ENCODE results near the gene ANKRD1.
A peak's percentile ranks its signal among the peaks of the same experiment; 100 is the strongest.
"Not testable (repeated sequence)": the region's sequence is repeated elsewhere in the genome, so short reads cannot be mapped to it uniquely, and the experiment has no call there.

Gene ANKRD1

GRCh38 chr10:90947030-90947960 is 26.4 kb upstream of the ANKRD1 start:
- Mint-ChIP-seq H3K9me3 (no peaks in the 10 kb centered on the region), H3K4me1 (peaks cover 17% of the 10 kb centered on the region), H3K27ac (peak overlapping the region; percentile 56), H3K4me3 (no peak overlapping the region), H3K36me3 (no peaks in the 10 kb centered on the region), H3K27me3 (no peaks in the 10 kb centered on the region)
- CTCF ChIA-PET = interaction anchor here (0.8 to 3.6 kb wide), 5 partner anchors 23 to 197 kb away, joined by 3 to 26 read pairs (median 6); no protein-coding TSS in a partner anchor
- DNase-seq = peak; percentile 25

- Mint-ChIP-seq H3K27me3 (no peaks in the 10 kb centered on the region), H3K4me1 (peaks cover 17% of the 10 kb centered on the region), H3K27ac (peak overlapping the region; percentile 7), H3K9me3 (no peaks in the 10 kb centered on the region), H3K36me3 (no peaks in the 10 kb centered on the region), H3K4me3 (no peak overlapping the region)
- DNase-seq = no peak
- CTCF ChIA-PET = interaction anchor here (1.2 to 3.6 kb wide), 2 partner anchors 34 to 66 kb away, joined by 3 to 26 read pairs; no protein-coding TSS in a partner anchor
These were observed 24.7 kb upstream of the ANKRD1 start for GRCh38 chr10:90945491-90946070.

- DNase-seq = no peak
- peaks cover 17% of the 10 kb centered on the region for H3K4me1 Mint-ChIP-seq
- H3K27ac Mint-ChIP-seq = no peak overlapping the region
- peaks cover 3% of the 10 kb centered on the region for H3K27me3 Mint-ChIP-seq
- no peak overlapping the region for H3K4me3 Mint-ChIP-seq
- H3K36me3 Mint-ChIP-seq = no peaks in the 10 kb centered on the region
- CTCF ChIA-PET = interaction anchor here (3.6 kb wide), 1 partner anchor 33 kb away, joined by 26 read pairs; no protein-coding TSS in a partner anchor
- H3K9me3 Mint-ChIP-seq = no peaks in the 10 kb centered on the region
These were observed 23.9 kb upstream of the ANKRD1 start for GRCh38 chr10:90944749-90945148.

- not testable (repeated sequence) for H3K36me3 Mint-ChIP-seq, H3K9me3 Mint-ChIP-seq, H3K4me3 Mint-ChIP-seq, H3K27ac Mint-ChIP-seq, DNase-seq, H3K27me3 Mint-ChIP-seq
- peaks cover 17% of the 10 kb centered on the region for H3K4me1 Mint-ChIP-seq
- CTCF ChIA-PET = interaction anchor here (1.5 kb wide), 1 partner anchor 32 kb away, joined by 7 read pairs; no protein-coding TSS in a partner anchor
These were observed 22.1 kb upstream of the ANKRD1 start for GRCh38 chr10:90942980-90943379.

GRCh38 chr10:90939648-90940047 is 18.8 kb upstream of the ANKRD1 start:
- Mint-ChIP-seq H3K9me3 (no peaks in the 10 kb centered on the region), H3K36me3 (no peaks in the 10 kb centered on the region), H3K4me1 (peaks cover 6% of the 10 kb centered on the region), H3K27me3 (peaks cover 4% of the 10 kb centered on the region), H3K27ac (no peak overlapping the region), H3K4me3 (no peak overlapping the region)
- CTCF ChIA-PET = no interaction called here
- DNase-seq = no peak

- DNase-seq = no peak
- CTCF ChIA-PET = interaction anchor here (1.0 kb wide), 1 partner anchor 67 kb away, joined by 3 read pairs; no protein-coding TSS in a partner anchor
- Mint-ChIP-seq H3K4me1 (peaks cover 6% of the 10 kb centered on the region), H3K4me3 (no peak overlapping the region), H3K27me3 (peaks cover 4% of the 10 kb centered on the region), H3K9me3 (no peaks in the 10 kb centered on the region), H3K36me3 (no peaks in the 10 kb centered on the region), H3K27ac (no peak overlapping the region)
These were observed 18.2 kb upstream of the ANKRD1 start for GRCh38 chr10:90939116-90939515.

- Mint-ChIP-seq H3K4me1 (peaks cover 6% of the 10 kb centered on the region), H3K27ac (no peak overlapping the region), H3K9me3 (no peaks in the 10 kb centered on the region), H3K36me3 (no peaks in the 10 kb centered on the region), H3K4me3 (no peak overlapping the region), H3K27me3 (peaks cover 4% of the 10 kb centered on the region)
- CTCF ChIA-PET = interaction anchor here (1.0 to 1.8 kb wide), 3 partner anchors 26 to 69 kb away, joined by 3 to 5 read pairs (median 3); no protein-coding TSS in a partner anchor
- DNase-seq = no peak
These were observed 16.9 kb upstream of the ANKRD1 start for GRCh38 chr10:90937645-90938258.

GRCh38 chr10:90936276-90936659 is 15.4 kb upstream of the ANKRD1 start:
- no peaks in the 10 kb centered on the region for H3K36me3 Mint-ChIP-seq
- CTCF ChIA-PET = interaction anchor here (1.1 to 1.6 kb wide), 2 partner anchors 25 to 69 kb away, joined by 3 to 6 read pairs; no protein-coding TSS in a partner anchor
- peaks cover 6% of the 10 kb centered on the region for H3K4me1 Mint-ChIP-seq
- H3K4me3 Mint-ChIP-seq = no peak overlapping the region
- H3K27ac Mint-ChIP-seq = no peak overlapping the region
- no peaks in the 10 kb centered on the region for H3K9me3 Mint-ChIP-seq
- DNase-seq = no peak
- peaks cover 7% of the 10 kb centered on the region for H3K27me3 Mint-ChIP-seq

GRCh38 chr10:90935581-90936275 is 14.8 kb upstream of the ANKRD1 start:
- CTCF ChIA-PET = interaction anchor here (1.6 kb wide), 1 partner anchor 24 kb away, joined by 6 read pairs; no protein-coding TSS in a partner anchor
- Mint-ChIP-seq H3K27me3 (peaks cover 13% of the 10 kb centered on the region), H3K27ac (no peak overlapping the region)

GRCh38 chr10:90930971-90931871 is 10.3 kb upstream of the ANKRD1 start:
- CTCF ChIA-PET = interaction anchor here (1.2 kb wide), 1 partner anchor 20 kb away, joined by 3 read pairs; no protein-coding TSS in a partner anchor
- H3K27me3 Mint-ChIP-seq = peaks cover 19% of the 10 kb centered on the region
- H3K4me1 Mint-ChIP-seq = peaks cover 6% of the 10 kb centered on the region
- H3K4me3 Mint-ChIP-seq = no peak overlapping the region
- no peaks in the 10 kb centered on the region for H3K9me3 Mint-ChIP-seq
- H3K36me3 Mint-ChIP-seq = no peaks in the 10 kb centered on the region
- no peak for DNase-seq
- H3K27ac Mint-ChIP-seq = no peak overlapping the region

More at GRCh38 chr10:90935581-90936275, 14.8 kb upstream of the ANKRD1 start:
- H3K9me3 Mint-ChIP-seq = no peaks in the 10 kb centered on the region
- no peak overlapping the region for H3K4me3 Mint-ChIP-seq
- H3K36me3 Mint-ChIP-seq = no peaks in the 10 kb centered on the region
- no peak for DNase-seq
- H3K4me1 Mint-ChIP-seq = peaks cover 6% of the 10 kb centered on the region

GRCh38 chr10:90930070-90930837 is 9.4 kb upstream of the ANKRD1 start:
- Mint-ChIP-seq H3K4me1 (peaks cover under 1% of the 10 kb centered on the region), H3K4me3 (no peak overlapping the region), H3K9me3 (no peaks in the 10 kb centered on the region), H3K36me3 (no peaks in the 10 kb centered on the region), H3K27me3 (peaks cover 19% of the 10 kb centered on the region), H3K27ac (no peak overlapping the region)
- DNase-seq = no peak
- CTCF ChIA-PET = interaction anchor here (0.6 to 1.2 kb wide), 3 partner anchors 19 to 321 kb away, joined by 3 read pairs; no protein-coding TSS in a partner anchor

- peaks cover 19% of the 10 kb centered on the region for H3K27me3 Mint-ChIP-seq
These were observed 8.3 kb upstream of the ANKRD1 start for GRCh38 chr10:90929179-90929578.

More at GRCh38 chr10:90929179-90929578, 8.3 kb upstream of the ANKRD1 start:
- DNase-seq = no peak
- H3K4me3 Mint-ChIP-seq = no peak overlapping the region
- H3K27ac Mint-ChIP-seq = no peak overlapping the region
- no peaks in the 10 kb centered on the region for H3K36me3 Mint-ChIP-seq
- no peaks in the 10 kb centered on the region for H3K9me3 Mint-ChIP-seq
- CTCF ChIA-PET = no interaction called here
- no peaks in the 10 kb centered on the region for H3K4me1 Mint-ChIP-seq

Measured in activated naive CD4-positive, alpha-beta T cell treated with anti-CD3 and anti-CD28 coated beads, Interleukin-2, amount 10 ng/mL, durations not matched to agents 7 days and 5 days (primary cell).